Vagina (tissue), 2 donors: ENCODE results near the gene CD4. TPM values are rescaled to one million over a fixed set of nuclear protein-coding genes. Genes with fewer than 3 reads are reported as not detected.
A peak's percentile ranks its signal among the peaks of the same experiment; 100 is the strongest.

Experiments
- DNase-seq, 2 donors: peaks; one replicate each; pipeline ENCODE4 v3.0.0-alpha.2; 2017; ENCODE audit errors: extremely low spot score in 2 of 2
- H3K27ac ChIP-seq: fragments of 200-600 bp; sonication (generic); one replicate; pipeline ENCODE4 v1.5.1; 2019
- H3K27me3 ChIP-seq: fragments of 200-600 bp; sonication (generic); one replicate; pipeline ENCODE4 v1.5.1; 2019
- H3K36me3 ChIP-seq, 2 donors: fragments of 200-600 bp; sonication (generic); one replicate each; pipeline ENCODE4 v1.5.1; 2017 to 2019
- H3K4me1 ChIP-seq: fragments of 200-600 bp; sonication (generic); one replicate; pipeline ENCODE4 v1.5.1; 2019
- H3K4me3 ChIP-seq, 2 donors: fragments of 200-600 bp; sonication (generic); 1 replicate in 1 of 2; 2 replicates in 1 of 2; pipeline ENCODE4 v1.5.1; 2016 to 2019
- H3K9me3 ChIP-seq: fragments of 200-600 bp; sonication (generic); one replicate; pipeline ENCODE4 v1.5.1; 2019
- CTCF ChIP-seq, 3 experiments: fragments of 450-650 bp in 2 of 3; fragments of 200-600 bp in 1 of 3; sonication (generic) in 1 of 3; IDR thresholded peaks; one replicate each; pipeline ENCODE4 v1.5.1; 2017 to 2019; ENCODE audit warnings: antibody characterized with exemption in 3 of 3, mild to moderate bottlenecking in 2 of 3, moderate library complexity in 2 of 3
- POLR2A ChIP-seq, 2 donors: fragments of 450-650 bp; IDR thresholded peaks; one replicate each; pipeline ENCODE4 v1.6.1; 2017; ENCODE audit warnings: antibody characterized with exemption in 2 of 2, mild to moderate bottlenecking in 2 of 2, moderate library complexity in 2 of 2
- POLR2AphosphoS5 ChIP-seq, 2 donors: sonication (generic); formaldehyde crosslinking; IDR thresholded peaks; one replicate each; pipeline ENCODE4 v1.9.0; 2017; ENCODE audit warnings: antibody characterized with exemption in 2 of 2, mild to moderate bottlenecking in 2 of 2, low read depth in 1 of 2; ENCODE audit not compliant: insufficient read depth in 1 of 2
- intact Hi-C: fragments of 100-400 bp; cut with DNase I; formaldehyde crosslinking; loops from one replicate; pipeline ENCODE4 v1.15.1; 2023
- total RNA-seq: library from RNA; depleted of rRNA; stranded (reverse); fragments of >200 nt; gene quantifications from one replicate; pipeline ENCODE4 v1.2.3, GENCODE V29; 2016

Gene CD4
- total RNA-seq, 1 donor from 2014 or later, result 14.2 TPM

- H3K4me3 ChIP-seq, result peak overlapping the region; percentile 75 to 98
- peaks cover 66% of the 10 kb centered on the region for H3K4me1 ChIP-seq
- intact Hi-C loops, result loop anchor here (5.0 kb wide), 1 partner anchor 59 kb away; the partner anchor contains the start of gene P3H3
- peaks cover 0 to 20% of the 10 kb centered on the region in 2 donors for H3K36me3 ChIP-seq
- peak overlapping the region; percentile 97 for H3K27ac ChIP-seq
- H3K27me3 ChIP-seq, result no peaks in the 10 kb centered on the region
- no peak for DNase-seq
- TF ChIP-seq POLR2A (IDR thresholded peaks at IDR 0.05) (no peak), POLR2AphosphoS5 (IDR thresholded peaks at IDR 0.05; ENCODE audit: insufficient read depth in 1 of 2, low read depth in 1 of 2) (no peak)
- no peaks in the 10 kb centered on the region for H3K9me3 ChIP-seq
Observed at GRCh38 chr12:6768437-6768914, 20.9 kb upstream of the CD4 start.

GRCh38 chr12:6768990-6769389 lies 20.3 kb upstream of the CD4 start:
- no peak for DNase-seq
- no peaks in the 10 kb centered on the region for H3K27me3 ChIP-seq
- H3K9me3 ChIP-seq, result no peaks in the 10 kb centered on the region
- intact Hi-C loops, result loop anchor here (5.0 kb wide), 1 partner anchor 58 kb away; the partner anchor contains the start of gene P3H3
- H3K36me3 ChIP-seq, result peaks cover 0 to 20% of the 10 kb centered on the region in 2 donors
- peaks cover 64% of the 10 kb centered on the region for H3K4me1 ChIP-seq
- peak overlapping the region; percentile 97 for H3K27ac ChIP-seq
- H3K4me3 ChIP-seq, result peak overlapping the region; percentile 75 to 98
- no peak for TF ChIP-seq POLR2A (IDR thresholded peaks at IDR 0.05)
- no peak for TF ChIP-seq CTCF (IDR thresholded peaks at IDR 0.05)
- no peak for TF ChIP-seq POLR2AphosphoS5 (IDR thresholded peaks at IDR 0.05; ENCODE audit: insufficient read depth in 1 of 2, low read depth in 1 of 2)

DNA sequence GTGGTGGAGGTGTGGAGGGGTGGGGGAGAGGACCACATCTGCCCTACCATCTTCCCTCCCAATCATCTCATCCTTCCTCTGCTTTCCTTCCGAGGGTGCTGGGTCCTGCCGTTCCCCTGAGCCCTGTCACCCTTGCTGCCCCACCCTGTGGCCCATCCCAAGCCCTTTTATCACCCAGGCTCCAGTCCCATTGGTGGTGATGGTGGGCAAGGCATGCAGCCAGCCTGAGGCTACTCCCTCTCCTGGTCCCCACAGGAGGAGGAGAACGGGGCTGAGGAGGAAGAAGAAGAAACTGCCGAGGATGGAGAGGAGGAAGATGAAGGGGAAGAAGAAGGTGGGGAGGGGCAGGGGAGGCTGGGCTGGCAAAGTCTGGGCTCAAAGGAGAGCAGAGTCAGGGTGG lies 19.7 kb upstream of the CD4 start:
- Histone ChIP-seq H3K4me1 (peaks cover 61% of the 10 kb centered on the region), H3K4me3 (no peak overlapping the region), H3K9me3 (no peaks in the 10 kb centered on the region), H3K36me3 (peaks cover 0 to 20% of the 10 kb centered on the region in 2 donors), H3K27ac (peak overlapping the region; percentile 97), H3K27me3 (no peaks in the 10 kb centered on the region)
- intact Hi-C loops, result loop anchor here (5.0 kb wide), 1 partner anchor 58 kb away; the partner anchor contains the start of gene P3H3
- TF ChIP-seq CTCF (IDR thresholded peaks at IDR 0.05), result no peak
- TF ChIP-seq POLR2A (IDR thresholded peaks at IDR 0.05), result no peak
- TF ChIP-seq POLR2AphosphoS5 (IDR thresholded peaks at IDR 0.05; ENCODE audit: insufficient read depth in 1 of 2, low read depth in 1 of 2), result no peak
- no peak for DNase-seq

DNA sequence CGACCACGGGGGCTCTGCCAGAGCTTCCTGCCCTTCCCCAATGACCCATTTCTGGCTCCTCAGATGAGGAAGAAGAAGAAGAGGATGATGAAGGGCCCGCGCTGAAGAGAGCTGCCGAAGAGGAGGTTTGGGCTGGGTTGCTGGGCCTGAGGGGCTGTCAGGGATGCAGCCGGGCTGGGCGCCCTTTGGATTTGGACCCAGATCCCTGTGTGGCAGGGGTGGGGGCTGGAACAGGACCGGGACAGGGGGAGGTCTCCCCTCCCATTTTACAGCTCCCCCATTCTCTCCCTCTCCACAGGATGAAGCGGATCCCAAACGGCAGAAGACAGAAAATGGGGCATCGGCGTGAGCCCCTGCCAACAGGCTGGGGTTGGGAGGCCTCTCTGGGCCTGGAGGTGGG lies 19.2 kb upstream of the CD4 start:
- Histone ChIP-seq H3K27me3 (no peaks in the 10 kb centered on the region), H3K4me1 (peaks cover 57% of the 10 kb centered on the region), H3K9me3 (no peaks in the 10 kb centered on the region), H3K36me3 (peaks cover 0 to 20% of the 10 kb centered on the region in 2 donors), H3K4me3 (no peak overlapping the region), H3K27ac (no peak overlapping the region)
- no peak for DNase-seq
- TF ChIP-seq POLR2A (IDR thresholded peaks at IDR 0.05) (no peak), POLR2AphosphoS5 (IDR thresholded peaks at IDR 0.05; ENCODE audit: insufficient read depth in 1 of 2, low read depth in 1 of 2) (no peak), CTCF (IDR thresholded peaks at IDR 0.05) (no peak)
- intact Hi-C loops, result no loop called here

DNA sequence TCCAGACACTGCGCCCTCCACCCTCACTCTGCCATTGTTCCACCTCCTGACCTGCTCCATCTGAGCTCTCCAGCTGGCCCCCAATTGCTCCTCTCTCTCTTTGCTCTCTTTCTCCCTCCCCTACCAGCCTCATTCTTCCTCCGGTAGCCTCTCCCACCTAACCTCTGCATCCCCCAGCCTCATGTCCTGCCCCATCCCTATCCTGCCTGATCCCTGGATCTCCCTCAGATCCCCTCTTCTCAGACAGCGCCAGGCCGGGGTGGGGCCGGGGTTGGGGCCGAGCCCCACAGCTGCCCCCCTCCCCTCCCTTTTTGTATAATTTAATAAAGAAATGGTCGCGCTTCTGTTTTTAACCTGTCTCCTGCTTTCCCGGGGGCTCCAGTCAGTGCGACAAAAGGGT lies 18.7 kb upstream of the CD4 start:
- no peak for DNase-seq
- Histone ChIP-seq H3K9me3 (no peaks in the 10 kb centered on the region), H3K36me3 (peaks cover 0 to 20% of the 10 kb centered on the region in 2 donors), H3K27me3 (no peaks in the 10 kb centered on the region), H3K27ac (peak overlapping the region; percentile 29), H3K4me1 (peaks cover 52% of the 10 kb centered on the region), H3K4me3 (no peak overlapping the region)
- intact Hi-C loops, result no loop called here
- no peak for TF ChIP-seq CTCF (IDR thresholded peaks at IDR 0.05)
- no peak for TF ChIP-seq POLR2AphosphoS5 (IDR thresholded peaks at IDR 0.05; ENCODE audit: insufficient read depth in 1 of 2, low read depth in 1 of 2)
- no peak for TF ChIP-seq POLR2A (IDR thresholded peaks at IDR 0.05)
